HG03108 (cell line): ENCODE results near the gene NFRKB.

ENCODE experiments used
- ATAC-seq: cut with Tn5 transposase; IDR thresholded peaks from one replicate; pipeline ENCODE4 v1.9.1; 2021; ENCODE audit warnings: moderate library complexity; ENCODE audit not compliant: unreplicated experiment

NFRKB gene

GRCh38 chr11:129846508-129847335 is 48.7 kb downstream of the NFRKB start:
- no peak for ATAC-seq
